Skin epidermis (tissue), 12 donors: ENCODE results near the gene RGS19.

Experiments used
- H3K27ac ChIP-seq, 21 experiments: fragments of 200-600 bp; sonication (generic) in 11 of 21; one replicate each; pipeline ENCODE4 v1.5.0; 2020; ENCODE audit warnings: mild to moderate bottlenecking in 3 of 21, inconsistent platforms in 2 of 21, moderate library complexity in 2 of 21
- H3K4me3 ChIP-seq, 7 experiments: fragments of 200-600 bp; sonication (generic) in 2 of 7; one replicate each; pipeline ENCODE4 v1.5.0; 2020; ENCODE audit warnings: inconsistent platforms in 2 of 7, mild to moderate bottlenecking in 2 of 7, moderate library complexity in 1 of 7

The RGS19 gene

GRCh38 chr20:64068386-64069208 is 10.7 kb downstream of the RGS19 start:
- no peak overlapping the region for H3K4me3 ChIP-seq
- no peak overlapping the region for H3K27ac ChIP-seq

DNA sequence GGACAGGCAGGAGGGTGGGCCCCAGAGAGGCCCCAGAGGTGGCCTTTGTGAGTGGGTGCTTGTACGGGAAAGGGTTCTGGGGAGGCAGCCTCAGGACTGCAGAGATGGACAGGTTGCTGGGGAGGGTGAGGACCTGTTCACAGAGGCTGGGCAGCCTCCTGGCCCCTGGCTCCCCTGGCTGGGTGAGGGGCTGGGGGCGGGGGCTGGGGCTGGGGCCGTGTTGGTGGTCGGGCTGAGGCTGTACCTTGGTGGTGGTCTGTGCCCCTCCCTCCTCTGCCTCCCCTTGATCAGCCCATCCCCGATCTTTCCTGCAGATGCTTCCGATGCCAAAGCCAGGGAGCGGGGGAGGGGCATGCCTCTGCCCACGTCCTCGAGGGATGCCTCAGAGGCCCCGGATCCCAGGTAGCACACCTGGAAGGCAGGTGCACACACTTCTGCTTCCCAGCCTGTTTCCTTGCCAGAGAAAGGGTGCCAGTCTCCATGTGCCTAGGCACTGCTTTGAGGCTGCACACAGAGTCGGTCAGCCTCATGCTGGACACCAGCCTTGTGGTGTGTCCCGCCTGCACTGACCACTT is 11.5 kb downstream of the RGS19 start:
- Histone ChIP-seq H3K4me3 (no peak overlapping the region), H3K27ac (no peak overlapping the region)

DNA sequence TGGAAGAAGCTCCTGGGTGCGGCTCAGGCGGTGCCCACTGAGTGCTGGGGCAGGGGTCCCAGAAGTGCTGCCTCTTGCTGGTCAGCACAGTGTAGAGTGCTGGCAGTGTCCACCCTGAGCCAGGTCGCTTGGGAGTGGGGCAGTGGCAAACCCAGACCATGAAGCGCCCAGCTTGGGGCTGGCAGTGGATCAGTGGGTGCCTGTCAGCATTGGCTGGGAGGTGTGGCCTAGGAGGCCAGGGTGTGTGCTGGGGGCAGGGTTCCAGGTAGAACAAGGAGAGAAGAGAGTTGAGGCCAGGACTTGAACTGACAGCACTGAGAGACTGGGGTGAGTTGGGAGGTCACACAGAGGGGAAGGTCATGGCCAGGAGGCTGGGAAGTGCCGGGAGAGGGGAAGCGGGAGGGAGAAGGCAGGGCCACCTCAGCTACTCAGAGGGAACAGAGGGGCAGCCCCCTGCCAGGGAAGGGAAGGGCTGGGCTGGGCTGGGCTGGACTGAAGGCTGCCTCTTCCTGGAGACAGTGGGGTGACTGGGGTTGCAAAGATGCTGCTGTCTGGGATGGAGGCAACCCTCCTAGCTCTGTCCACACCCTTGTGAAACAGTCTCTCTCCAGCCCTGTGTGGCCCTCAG is 12.2 kb downstream of the RGS19 start:
- H3K4me3 ChIP-seq, result no peak overlapping the region
- no peak overlapping the region for H3K27ac ChIP-seq

DNA sequence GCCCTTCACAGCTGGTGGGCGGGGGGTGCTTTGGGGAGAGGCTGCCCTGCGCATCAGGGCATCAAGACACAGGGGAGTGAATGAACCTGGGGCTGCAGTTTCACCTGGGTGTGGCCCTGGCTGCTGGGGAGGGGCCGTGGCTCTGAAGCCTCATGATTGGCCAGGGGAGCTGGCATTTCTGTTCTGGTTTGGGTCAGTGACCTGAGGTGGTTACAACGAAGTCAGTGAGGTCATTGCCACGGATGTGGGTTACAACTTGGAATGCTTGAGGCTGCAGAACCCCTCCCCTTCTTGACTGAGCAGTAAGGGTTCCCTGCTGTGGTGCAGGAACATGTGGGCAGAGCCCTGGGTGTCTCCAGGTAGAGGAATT is 13.4 kb downstream of the RGS19 start:
- Histone ChIP-seq H3K4me3 (no peak overlapping the region), H3K27ac (no peak overlapping the region)

DNA sequence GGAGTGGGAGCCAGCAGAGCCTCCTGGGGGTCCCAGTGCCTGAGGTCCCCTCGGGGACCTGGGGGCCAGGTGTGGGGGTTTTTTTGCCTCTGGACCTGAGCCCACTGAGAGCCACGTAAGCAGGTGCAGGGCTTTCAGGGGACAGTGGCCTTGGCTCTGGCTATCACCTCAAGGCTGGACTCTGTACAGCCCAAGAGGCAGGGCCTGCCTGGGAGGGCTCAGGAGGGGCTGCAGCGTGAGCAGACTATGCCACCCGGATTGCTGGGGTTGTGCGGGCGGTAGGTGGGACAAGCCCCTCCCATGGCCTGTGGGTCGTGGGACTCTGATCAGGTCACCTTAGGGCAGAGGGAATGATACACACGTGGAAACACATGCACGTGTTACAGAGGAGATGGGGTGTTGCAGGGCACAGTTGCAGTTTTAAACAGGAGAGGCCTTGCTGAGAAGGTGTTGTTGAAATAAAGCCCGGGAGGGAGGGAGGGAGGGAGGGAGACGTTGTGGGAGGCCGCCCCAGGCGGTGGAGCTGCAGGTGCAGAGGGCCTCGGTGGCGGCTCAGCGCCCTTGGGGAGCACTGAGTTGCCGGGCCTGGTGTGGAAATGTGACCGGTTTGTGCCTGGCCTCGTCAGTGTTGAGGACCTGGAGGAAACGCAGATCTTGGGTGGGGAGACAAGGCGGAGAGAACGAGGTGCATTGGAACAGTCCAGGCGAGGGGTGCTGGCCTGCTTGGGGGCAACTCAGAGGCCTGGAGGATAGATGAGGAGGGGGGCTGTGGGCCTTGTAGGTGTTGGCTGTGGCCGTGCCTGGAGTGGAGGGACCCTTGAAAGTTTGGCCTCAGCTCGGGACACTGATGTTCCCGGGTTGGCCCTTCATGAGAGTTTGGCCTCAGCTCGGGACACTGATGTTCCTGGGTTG is 14.0 kb downstream of the RGS19 start:
- peak overlapping the region in 2 of 21 experiments; percentile 50 to 60 for H3K27ac ChIP-seq
- no peak overlapping the region for H3K4me3 ChIP-seq

DNA sequence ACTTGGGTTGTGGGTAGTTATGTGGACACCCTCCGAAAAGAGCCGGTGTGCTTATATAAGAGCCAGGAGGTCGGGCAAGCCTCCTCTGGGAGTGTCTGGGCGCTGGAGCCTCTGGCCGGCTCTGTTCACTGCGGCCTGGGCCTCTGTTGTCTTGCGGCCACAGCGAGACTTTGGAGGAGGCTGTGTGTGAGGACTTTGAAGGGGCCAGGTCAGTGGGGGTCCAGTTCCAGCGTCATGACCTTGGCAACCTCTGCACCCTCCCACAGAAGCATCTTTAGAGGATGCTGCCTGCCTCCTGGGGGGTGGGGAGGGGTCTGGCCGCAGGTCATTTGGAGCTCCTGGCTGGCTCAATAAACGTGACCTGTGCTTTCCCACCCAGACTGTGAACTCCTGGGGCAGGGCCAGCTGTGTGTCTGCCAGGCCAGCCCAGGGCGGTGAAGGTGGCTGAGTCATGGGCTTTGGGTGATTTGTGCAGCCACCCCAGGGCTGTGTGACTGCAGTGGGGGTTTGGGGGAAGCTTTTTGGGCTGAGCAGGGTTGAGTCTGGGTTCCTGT is 15.1 kb downstream of the RGS19 start:
- Histone ChIP-seq H3K4me3 (peak overlapping the region in 5 of 7 experiments; percentile 61 to 92 (median 89)), H3K27ac (peak overlapping the region in 8 of 21 experiments; percentile 25 to 93 (median 88))

- Histone ChIP-seq H3K27ac (peak overlapping the region; percentile 14 to 93 (median 84)), H3K4me3 (peak overlapping the region; percentile 61 to 96 (median 89))
These were observed 15.8 kb downstream of the RGS19 start for GRCh38 chr20:64063389-64064144.

DNA sequence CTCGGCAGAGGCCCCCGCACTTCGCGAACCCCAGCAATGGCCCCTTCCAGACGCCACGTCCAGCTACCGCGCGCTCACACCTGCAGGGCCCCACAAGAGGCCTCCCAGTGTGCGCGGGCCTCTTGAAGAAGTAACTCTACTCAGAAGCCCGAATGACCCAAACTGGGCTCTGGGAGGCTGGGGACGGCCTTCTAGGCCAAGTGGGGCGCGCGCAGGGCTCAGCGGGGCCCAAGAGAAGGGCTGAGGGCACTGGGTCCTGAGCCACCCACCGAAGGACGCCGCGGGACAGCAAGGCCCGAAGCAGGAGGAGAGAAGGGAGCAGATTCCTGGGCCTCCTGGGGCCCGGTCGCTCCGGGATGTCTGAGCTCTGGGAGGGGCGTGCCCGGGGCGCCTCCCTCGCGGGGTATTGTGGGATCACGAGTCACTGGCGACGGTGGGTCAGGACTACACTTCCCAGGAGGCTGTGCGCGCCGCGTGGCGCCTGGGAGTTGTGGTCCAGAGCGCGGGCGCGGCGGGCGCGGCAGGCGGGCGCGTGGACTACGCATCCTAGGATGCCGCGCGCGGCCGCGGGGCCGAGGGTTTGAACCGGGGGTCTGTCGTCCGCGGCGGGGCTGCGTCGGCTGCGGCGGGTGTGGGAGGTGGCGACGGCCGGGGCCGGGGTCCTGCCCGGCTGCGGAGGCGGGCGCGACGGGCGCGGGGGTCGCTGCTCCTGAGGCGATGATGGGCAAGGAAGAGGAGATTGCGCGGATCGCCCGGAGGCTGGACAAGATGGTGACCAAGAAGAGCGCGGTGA is 16.5 kb downstream of the RGS19 start, which contains the start of gene TCEA2:
TCEA2 (plus strand) TSS at position 603 of the 793 bp plus-strand sequence; CDS start at position 718, 115 bp downstream.
- H3K4me3 ChIP-seq, result peak within 1 kb of the TSS; percentile 61 to 96 (median 89)
- peak within 1 kb of the TSS; percentile 45 to 95 (median 87) for H3K27ac ChIP-seq

DNA sequence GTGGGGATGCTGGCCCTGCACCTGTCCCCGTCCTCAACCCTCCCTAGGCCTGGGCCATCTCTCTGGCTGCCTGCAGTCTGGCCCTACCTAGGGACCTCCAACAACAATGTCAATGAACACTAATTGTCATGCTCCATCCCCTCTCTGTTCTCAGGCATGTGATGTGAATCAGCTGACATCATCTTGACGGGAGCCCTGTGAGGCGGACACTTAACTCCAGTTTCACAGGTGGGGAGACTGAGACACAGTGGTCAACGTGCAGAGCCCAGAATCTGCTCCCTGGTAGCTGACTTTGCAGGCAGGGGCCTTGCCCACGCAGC is 17.1 kb downstream of the RGS19 start:
- H3K4me3 ChIP-seq, result peak overlapping the region; percentile 61 to 96 (median 89)
- H3K27ac ChIP-seq, result peak overlapping the region; percentile 45 to 95 (median 87)

- no peak overlapping the region for H3K4me3 ChIP-seq
- no peak overlapping the region for H3K27ac ChIP-seq
These were observed 20.8 kb downstream of the RGS19 start for GRCh38 chr20:64058536-64058935.

GRCh38 chr20:64057628-64058498 is 21.5 kb downstream of the RGS19 start:
- Histone ChIP-seq H3K4me3 (peak overlapping the region in 2 of 7 experiments; percentile 7 to 11), H3K27ac (peak overlapping the region in 13 of 21 experiments; percentile 9 to 85 (median 56))

DNA sequence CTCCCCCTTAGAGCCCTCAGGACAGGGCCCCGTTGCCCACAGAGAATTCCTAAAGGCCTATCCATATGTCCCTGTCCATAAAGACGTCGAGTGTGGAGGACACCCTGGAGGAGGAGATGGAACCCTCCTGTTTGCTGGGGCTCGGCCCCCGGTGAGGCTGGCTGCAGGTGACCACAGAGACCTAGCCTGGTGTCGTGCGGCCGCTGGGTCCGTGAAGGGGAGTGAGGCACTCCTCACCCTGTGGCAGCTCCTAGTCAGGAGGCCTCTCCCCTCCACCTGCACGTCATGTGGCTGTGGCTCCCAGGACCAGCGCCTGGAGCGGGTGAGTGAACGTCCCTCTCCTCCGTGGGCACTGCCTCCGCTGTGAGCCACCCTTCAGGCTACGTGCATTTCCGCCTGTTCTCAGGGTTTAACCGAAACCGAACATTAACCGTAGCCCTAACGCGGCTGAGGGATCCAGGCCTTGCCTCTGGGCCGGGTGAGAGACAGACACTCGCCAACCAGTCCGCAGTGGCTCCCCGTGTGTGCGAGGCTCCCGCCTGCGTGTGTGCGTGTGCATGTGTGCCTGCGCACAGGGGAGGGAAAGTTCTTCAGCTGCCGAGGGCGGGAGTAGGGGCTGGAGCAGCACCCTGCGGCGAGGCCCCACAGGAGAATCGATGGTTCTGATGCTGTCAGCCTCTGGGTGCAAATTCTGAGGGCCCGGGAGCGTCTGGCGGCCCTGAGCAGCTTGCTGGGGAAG is 22.3 kb downstream of the RGS19 start:
- H3K4me3 ChIP-seq, result peak overlapping the region in 2 of 7 experiments; percentile 7 to 11

DNA sequence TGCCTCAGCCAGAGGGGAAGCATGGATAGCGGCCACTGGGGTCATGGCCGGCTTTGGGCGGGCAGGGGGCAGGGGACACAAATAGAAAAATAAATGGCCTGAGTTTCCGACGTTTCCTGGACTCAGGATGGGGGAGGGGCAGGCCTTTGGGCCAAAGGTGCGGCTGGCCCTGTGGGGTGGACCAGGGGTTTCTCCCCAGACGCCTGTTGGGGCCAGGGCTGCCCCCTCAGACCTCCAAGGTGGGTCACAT is 22.8 kb downstream of the RGS19 start:
- Histone ChIP-seq H3K4me3 (peak overlapping the region in 1 of 7 experiments; percentile 11), H3K27ac (peak overlapping the region in 14 of 21 experiments; percentile 4 to 85 (median 57))

More for the DNA sequence above, 22.3 kb downstream of the RGS19 start:
- peak overlapping the region in 15 of 21 experiments; percentile 9 to 85 (median 56) for H3K27ac ChIP-seq

GRCh38 chr20:64055893-64056638 is 23.3 kb downstream of the RGS19 start:
- H3K4me3 ChIP-seq, result peak overlapping the region in 1 of 7 experiments; percentile 11
- H3K27ac ChIP-seq, result peak overlapping the region in 18 of 21 experiments; percentile 4 to 85 (median 56)

DNA sequence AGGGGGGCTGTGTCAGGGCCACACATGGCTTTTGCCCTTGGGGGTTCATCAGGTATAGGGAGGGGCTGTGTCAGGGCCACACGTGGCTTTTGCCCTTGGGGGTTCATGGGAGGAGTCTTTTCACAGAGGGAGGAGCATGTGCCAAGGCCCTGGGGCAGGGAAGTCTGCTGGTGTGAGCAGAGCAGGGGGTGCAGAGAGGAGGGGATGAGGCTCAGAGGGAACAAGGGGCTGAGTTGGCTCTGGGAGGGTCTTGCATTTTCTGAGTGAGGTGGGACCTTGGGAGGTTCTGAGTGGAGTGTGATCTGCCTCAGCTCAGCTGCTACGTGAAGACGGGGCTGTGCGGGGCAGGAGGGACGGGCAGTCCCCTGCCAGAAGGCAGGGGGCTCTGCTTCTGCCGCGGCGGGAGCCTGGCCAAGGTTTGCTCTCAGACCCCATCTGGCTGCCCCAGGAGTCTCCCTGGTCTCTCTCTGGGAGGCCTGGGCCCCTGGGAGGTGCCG is 23.9 kb downstream of the RGS19 start:
- Histone ChIP-seq H3K4me3 (no peak overlapping the region), H3K27ac (peak overlapping the region in 17 of 21 experiments; percentile 5 to 85 (median 57))
